HG03520 (cell line): Measurements from ENCODE around the gene NF2.
"Not testable (repeated sequence)": the region's sequence is repeated elsewhere in the genome, so short reads cannot be mapped to it uniquely, and the experiment has no call there.

Source experiments
- ATAC-seq: cut with Tn5 transposase; IDR thresholded peaks from one replicate; pipeline ENCODE4 v1.9.1; 2021; ENCODE audit warnings: mild to moderate bottlenecking, moderate library complexity; ENCODE audit not compliant: unreplicated experiment

Gene NF2

GRCh38 chr22:29594447-29594846 lies 9.0 kb upstream of the NF2 start:
- ATAC-seq: not testable (repeated sequence)

DNA sequence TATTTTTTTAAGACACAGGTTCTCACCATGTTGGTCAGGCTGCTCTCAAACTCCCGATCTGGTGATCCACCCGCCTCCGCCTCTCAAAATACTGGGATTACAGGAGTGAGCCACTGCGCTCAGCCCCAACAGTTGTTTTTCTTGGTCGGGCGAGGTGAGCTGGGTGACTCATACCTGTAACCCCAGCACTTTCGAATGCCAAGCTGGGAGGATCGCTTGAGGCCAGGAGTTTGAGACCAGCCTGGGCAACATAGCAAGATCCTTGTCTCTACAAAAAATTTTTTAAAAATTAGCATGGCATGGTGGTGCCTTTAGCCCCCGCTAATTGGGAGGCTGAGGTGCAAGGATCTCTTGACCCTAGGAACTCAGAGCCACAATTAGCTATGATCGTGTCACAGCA lies 7.0 kb upstream of the NF2 start:
- no peak for ATAC-seq

DNA sequence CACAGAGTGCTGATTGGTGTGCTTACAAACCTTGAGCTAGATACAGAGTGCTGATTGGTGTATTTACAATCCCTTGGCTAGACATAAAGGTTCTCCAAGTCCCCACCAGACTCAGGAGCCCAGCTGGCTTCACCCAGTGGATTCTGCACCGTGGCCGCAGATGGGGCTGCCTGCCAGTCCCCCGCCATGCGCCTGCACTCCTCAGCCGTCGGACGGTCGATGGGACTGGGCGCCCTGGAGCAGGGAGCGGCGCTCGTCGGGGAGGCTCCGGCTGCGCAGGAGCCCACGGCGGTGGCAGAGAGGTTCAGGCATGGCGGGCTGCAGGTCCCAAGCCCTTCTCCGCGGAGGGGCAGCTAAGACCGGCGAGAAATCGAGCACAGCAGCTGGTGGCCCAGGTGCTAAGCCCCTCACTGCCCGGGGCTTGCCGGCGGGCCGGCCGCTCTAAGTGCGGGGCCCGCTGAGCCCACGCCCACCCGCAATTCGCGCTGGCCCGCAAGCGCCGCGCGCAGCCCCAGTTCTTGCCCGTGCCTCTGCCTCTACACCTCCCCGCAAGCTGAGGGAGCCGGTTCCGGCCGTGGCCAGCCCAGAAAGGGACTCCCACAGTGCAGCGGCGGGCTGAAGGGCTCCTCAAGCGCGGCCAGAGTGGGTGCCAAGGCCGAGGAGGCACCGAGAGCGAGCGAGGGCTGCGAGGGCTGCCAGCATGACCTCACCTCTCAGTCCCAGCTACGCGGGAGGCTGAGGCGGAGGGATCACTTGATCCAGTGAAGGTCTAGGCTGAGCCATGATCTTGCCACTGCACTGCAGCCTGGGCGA lies 5.4 kb upstream of the NF2 start:
- ATAC-seq: not testable (repeated sequence)

DNA sequence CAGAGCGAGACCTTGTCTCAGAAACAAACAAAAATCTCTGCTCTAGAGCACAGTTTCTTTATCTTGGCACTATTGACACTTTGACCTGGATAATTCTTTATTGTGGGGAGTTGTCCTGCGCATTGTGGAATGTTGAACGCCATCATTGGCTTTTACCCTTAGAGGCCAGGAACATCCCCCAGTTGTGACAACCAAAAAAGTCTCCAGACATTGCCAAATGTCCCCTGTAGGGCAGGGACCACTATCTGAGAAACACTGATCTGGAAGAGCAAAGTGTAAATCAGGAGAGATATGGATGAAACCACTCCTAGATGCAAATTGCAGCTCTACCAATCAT lies 4.8 kb upstream of the NF2 start:
- ATAC-seq: no peak

- ATAC-seq: no peak
Observed at GRCh38 chr22:29604076-29604360, 585 bp downstream of the NF2 start.

GRCh38 chr22:29605527-29605850 lies 2.1 kb downstream of the NF2 start:
- ATAC-seq: no peak

GRCh38 chr22:29606320-29606719 lies 2.9 kb downstream of the NF2 start:
- ATAC-seq: no peak

DNA sequence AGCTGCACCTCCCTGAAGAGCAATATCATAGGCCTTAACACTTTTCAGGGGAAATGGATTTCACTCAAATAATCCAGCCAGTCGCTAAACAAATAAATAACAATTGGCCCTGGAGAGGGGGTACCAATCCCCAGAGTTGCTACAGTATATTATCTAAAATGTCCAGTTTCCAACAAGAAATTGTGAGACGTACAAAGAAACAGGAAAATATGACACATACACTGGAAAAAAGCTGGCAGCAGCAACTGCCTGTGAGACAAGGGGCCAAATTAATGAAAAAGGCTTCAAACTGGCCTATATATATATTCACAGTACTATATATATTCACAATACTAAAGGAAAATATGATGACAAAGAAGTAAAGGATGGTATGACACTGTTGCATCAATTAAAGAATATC lies 4.0 kb downstream of the NF2 start:
- no peak for ATAC-seq

GRCh38 chr22:29609139-29609538 lies 5.7 kb downstream of the NF2 start:
- ATAC-seq: no peak

DNA sequence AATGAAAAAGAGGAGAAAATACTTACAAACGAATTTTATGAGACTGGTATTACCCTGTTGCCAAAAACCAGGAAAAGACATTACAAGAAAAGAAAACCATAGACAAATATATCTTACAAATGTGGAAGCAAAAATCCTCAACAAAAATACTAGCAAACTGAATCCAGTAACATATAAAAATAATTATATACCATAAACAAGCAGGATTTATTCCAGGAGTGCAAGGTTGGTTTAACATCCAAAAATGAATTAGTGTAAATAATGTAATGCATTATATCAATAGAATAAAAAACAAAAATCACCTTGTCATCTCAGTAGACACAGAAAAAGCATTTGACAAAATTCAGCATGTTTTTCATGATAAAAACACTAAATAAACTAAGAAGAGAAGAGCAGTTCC lies 7.3 kb downstream of the NF2 start:
- ATAC-seq: no peak

DNA sequence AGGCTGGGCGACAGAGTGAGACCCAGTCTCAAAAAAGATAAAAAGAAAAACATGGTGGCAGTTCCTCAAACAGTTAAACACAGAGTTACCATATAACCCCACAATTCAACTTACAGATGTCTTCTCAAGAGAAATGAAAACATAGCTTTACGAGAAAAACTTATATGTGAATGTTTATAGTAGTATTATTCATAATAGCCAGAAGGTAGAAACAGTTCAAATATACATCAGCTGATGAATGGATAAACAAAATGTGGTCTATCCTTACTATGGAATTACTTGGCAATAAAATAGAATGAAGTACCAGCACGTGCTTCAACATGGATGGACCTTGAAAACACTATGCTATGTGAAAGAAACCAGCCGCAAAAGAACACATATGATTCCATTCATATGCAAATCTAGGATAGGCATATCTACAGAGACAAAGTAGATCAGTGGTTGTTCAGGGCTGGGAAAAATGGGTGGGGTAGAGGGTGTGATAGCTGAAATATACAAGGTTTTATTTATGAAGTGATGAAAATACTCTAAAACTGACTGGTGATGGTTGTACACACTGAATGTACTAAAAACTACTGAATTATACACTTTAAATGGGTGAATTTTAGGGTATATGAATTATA lies 12.4 kb downstream of the NF2 start:
- ATAC-seq: no peak

DNA sequence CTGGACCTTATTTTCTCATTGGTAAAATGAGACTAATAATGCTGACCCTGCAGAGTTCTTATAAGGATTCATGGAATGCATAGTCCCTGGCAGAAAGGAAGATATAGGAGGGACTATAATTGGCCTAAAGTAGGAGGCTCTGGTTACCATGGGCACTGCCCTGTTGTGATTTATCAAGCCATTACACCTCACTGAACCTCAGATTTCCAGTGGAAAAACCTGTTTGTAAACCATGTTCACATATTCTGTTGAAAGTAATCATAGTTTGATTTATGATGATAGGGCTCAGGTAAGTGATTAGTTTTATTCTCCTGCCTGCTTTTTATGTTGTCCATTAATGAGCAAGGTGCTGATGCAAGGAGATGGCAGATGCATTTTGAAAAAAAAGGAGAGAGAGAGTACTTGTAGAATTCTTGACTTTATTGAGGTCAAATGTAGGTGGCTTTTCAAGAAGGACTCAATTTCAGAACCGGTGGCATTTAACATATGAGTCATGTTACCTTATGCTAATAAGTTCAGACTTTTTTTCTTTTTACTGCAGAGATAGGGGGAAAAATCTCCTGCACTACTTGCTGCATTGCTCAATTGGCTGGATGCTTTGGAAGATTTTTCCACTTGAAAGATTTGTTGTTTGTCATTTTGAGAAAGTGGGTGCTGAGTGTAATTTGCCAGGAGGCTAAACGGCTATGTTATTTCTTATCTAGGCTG lies 14.6 kb downstream of the NF2 start:
- ATAC-seq: no peak

DNA sequence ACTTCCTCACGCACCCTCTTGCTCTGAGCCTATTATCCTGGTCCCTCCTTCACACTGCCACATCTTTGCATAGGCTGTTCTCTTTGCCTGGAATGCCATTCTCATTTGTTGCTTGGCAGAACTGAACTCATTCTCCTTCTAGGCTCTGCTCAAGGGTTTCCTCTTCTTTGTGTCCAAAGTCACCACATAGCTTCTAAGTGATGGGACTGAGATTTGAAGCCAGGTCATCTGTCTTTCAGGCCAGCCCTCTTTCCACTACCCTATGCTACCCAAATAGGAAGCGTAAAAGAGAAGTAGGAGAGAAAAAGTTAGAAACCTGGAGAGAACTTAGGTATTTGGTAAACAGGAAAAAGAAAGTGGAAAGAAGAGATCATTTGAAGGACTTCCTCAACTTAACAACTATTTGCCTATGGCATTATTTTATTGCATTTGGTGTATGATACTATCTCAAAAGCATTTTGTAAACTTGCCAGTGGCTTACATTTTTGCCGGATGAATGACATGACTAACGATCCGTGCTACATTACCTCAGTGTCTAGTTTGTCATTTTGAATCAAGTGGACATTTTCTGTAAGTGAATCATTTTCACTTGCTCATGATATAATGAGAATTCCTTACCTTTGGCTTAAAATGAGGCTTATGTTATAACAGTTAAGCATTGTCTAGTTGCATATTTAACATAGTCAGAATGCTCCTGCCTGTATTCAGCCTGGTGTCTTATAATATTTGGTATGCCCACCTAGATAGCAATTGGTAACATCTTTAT lies 18.5 kb downstream of the NF2 start:
- ATAC-seq: no peak

- no peak for ATAC-seq
Observed at GRCh38 chr22:29623059-29623458, 19.6 kb downstream of the NF2 start.

- ATAC-seq: no peak
Observed at GRCh38 chr22:29623553-29624169, 20.2 kb downstream of the NF2 start.

DNA sequence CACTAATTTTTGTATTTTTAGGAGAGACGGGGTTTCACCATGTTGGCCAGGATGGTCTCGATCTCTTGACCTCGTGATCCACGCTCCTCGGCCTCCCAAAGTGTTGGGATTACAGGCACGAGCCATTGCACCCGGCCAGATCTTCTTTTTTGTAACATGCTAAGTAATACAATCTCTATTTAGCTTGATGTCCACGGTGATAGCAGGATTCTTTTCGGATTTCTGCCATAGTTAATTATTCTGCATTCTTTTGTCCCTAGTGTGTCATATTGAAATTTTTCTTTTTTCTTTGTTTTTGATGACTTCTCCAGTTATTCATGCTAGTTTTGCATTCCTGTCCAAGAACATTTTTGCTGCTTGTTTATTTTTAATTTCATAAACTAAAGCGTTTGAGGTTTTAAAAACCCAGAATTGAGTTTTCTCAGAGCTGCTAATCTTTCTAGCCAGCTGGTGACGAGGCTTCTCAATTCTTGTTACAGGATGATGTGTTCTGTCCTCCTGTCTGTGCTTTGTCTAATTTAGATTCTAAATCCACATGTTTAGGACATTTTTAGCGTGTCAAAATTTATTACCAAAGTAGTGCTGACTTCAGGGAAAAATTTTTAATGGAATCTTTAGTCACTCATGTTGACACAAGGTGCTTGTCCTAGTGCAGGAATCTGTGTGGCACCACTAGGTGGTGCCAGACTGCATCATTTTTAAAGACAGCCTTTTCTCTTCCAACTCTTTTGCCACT lies 21.8 kb downstream of the NF2 start:
- no peak for ATAC-seq

DNA sequence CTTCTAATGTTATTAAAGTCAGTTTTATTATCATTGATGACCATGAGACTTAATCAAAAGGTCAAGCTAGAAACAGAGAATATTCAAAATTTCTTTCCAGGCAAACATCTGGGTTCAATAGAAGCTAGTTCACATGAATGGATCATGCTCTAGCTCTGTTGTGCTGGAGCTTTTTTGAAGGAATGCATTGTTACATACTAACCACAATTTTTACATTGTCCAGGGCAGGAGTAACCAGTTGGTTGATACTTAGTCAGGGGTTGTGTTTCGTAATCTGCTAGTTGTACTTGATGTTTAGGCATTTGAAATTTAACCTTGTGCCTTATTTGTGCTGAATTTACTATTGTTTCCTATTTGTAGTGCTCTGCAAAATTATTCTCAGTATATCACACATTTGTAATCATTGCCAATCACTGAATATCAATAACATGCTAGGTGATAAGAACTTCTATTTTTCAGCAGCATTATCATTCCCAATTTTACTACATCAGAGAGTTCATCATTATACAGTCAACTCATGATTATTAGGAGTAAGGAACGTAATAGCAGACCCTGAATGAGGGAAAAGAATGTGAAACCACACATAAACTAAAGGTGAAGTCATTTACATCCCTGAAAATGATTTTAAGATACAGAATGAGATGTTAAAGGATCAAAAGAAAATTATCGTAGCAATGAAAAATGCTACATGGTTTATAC lies 23.2 kb downstream of the NF2 start:
- no peak for ATAC-seq

GRCh38 chr22:29627196-29627535 lies 23.7 kb downstream of the NF2 start:
- no peak for ATAC-seq

DNA sequence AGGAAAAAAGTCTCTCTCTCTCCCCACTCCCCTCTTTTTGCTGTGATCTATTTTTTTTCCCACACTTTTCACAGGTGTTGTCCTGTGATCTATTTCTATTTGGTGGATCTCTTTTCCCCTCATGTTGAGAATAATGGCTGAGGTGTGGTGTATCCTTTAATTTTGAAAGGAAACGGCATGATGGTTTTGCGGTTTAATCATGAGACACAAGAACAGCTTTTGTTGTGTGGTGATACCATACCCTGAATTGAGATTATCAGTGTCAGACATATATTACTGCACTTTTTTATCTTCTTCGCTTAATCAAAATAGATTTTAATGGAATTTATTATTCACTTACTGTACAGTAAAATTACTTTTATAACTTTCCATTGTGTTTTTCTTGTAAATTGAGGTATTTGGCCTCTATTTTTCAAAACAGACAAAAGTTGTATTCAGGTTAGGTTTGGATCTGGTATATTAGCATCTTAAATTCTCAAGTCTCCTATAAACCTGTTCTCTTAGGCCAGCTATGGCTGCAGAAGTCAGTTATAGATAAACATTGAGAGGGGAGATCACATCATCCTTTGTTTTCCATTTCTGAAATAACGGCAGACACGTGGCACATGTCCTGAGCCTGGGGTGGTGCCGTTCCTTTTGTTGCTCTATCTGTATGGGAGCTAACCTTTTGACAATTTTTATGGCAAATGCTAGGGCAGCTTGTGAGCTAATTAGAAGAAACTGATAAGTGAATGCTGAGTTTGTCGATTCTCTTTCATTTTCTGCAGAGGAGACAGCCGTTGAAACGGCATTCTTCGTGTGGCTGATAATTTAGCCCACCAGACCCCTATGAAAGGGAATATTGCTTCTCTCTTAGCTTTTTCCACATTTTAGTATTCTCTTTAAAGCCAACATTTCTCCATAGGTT lies 25.8 kb downstream of the NF2 start:
- no peak for ATAC-seq
